Measurements from ENCODE around the gene TLE5. TPM values are rescaled to one million over a fixed set of nuclear protein-coding genes. Genes with fewer than 3 reads are reported as not detected.

Gene TLE5
- polyA plus RNA-seq, 1 experiment: 579 TPM

DNA sequence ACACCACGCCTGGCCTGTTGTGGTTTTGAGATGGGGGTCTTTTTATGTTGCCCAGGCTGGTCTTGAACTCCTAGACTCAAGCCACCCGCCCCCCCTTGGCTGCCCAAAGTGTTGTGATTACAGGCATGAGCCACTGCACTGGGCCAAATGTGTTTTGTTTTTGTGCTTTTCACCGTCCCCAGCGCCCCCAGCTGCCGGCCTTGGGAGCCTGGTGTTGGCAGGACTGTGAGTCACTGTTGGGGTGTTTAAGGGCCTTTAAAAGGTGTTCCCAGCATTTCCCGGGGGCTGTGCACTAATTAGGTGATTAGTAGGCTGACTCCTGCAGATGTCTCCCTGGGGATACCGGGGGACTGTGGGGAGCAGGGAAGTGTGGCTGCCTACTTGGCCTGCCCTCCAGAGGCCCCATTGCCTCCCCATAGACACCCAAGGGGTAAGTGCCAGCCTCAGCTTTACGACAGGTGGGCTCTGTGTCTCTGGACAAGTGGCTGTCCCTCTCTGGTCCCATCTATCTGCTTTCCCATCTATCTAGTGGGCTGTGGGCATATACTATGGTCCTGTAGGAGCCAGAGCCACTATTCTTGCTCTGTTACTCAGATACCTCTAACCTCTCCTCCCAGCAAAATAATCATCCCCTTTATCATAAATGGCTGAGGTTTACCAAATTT lies 11.8 kb upstream of the TLE5 start:
- TF ChIP-seq, protein P1, sequence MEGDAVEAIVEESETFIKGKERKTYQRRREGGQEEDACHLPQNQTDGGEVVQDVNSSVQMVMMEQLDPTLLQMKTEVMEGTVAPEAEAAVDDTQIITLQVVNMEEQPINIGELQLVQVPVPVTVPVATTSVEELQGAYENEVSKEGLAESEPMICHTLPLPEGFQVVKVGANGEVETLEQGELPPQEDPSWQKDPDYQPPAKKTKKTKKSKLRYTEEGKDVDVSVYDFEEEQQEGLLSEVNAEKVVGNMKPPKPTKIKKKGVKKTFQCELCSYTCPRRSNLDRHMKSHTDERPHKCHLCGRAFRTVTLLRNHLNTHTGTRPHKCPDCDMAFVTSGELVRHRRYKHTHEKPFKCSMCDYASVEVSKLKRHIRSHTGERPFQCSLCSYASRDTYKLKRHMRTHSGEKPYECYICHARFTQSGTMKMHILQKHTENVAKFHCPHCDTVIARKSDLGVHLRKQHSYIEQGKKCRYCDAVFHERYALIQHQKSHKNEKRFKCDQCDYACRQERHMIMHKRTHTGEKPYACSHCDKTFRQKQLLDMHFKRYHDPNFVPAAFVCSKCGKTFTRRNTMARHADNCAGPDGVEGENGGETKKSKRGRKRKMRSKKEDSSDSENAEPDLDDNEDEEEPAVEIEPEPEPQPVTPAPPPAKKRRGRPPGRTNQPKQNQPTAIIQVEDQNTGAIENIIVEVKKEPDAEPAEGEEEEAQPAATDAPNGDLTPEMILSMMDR (IDR thresholded peaks at IDR 0.05; ENCODE audit: insufficient read depth, low read depth, low read length): peak; percentile 37
- no peak for DNase-seq (ENCODE audit: low read depth)
- POLR2A ChIA-PET: no interaction called here

DNA sequence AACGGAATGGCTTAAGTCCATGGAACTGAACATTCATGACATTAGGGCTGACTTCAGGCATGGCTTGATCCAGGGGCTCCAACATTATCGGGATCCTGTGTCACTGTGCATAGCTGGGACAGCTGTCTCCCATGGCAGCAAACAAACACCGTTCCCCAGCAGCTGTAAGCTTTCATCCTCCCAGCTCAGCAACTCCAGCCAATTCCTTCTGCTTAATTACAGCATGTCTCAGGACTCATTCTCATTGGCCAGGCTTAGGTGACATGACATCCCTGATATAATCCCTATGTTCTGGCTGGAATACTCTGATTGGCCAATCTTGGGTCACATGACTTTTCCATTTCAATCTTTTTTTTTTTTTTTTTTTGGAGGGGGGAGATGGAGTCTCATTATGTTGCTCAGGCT lies 10.9 kb upstream of the TLE5 start:
- CTCF ChIA-PET: interaction anchor here (0.6 to 4.7 kb wide), 7 partner anchors 13 to 186 kb away, joined by 3 to 24 read pairs (median 4); no protein-coding TSS in a partner anchor
- DNase-seq (ENCODE audit: low read depth): no peak
- TF ChIP-seq, protein P1 (IDR thresholded peaks at IDR 0.05; ENCODE audit: insufficient read depth, low read depth, low read length): no peak
- H3K27me3 ChIP-seq (ENCODE audit: control insufficient read depth, insufficient read depth, low read length): no peaks in the 10 kb centered on the region
- no peaks in the 10 kb centered on the region for H3K36me3 ChIP-seq (ENCODE audit: control insufficient read depth, insufficient read depth, low read length)
- POLR2A ChIA-PET: no interaction called here
- no peak overlapping the region for H3K4me3 ChIP-seq (ENCODE audit: low read depth, low read length)

More for the DNA sequence above, 11.8 kb upstream of the TLE5 start:
- no peaks in the 10 kb centered on the region for H3K36me3 ChIP-seq (ENCODE audit: control insufficient read depth, insufficient read depth, low read length)
- no peaks in the 10 kb centered on the region for H3K27me3 ChIP-seq (ENCODE audit: control insufficient read depth, insufficient read depth, low read length)
- H3K4me3 ChIP-seq (ENCODE audit: low read depth, low read length): no peak overlapping the region
- CTCF ChIA-PET: interaction anchor here (1.2 to 4.7 kb wide), 5 partner anchors 18 to 187 kb away, joined by 4 to 42 read pairs (median 12); no protein-coding TSS in a partner anchor

DNA sequence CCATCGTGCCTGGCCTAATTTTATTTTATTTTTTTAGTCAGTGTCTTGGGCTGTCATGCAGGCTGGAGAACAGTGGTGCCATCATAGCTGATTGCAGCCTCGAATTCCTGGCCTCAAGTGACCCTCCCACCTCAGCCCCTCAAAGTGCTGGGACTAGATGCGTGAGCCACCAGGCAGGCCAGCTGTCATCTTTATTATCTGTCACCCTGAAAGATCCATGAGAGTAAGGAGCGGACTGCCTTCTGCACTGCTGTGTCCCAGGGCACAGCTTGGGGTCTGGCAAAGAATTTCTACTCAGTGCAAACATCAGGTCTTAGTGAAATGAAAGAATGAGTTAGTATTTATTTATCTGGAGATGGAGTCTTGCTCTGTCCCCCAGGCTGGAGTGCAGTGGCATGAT lies 9.5 kb upstream of the TLE5 start:
- no peak for DNase-seq (ENCODE audit: low read depth)
- TF ChIP-seq, protein P1 (IDR thresholded peaks at IDR 0.05; ENCODE audit: insufficient read depth, low read depth, low read length): no peak
- Histone ChIP-seq H3K27me3 (ENCODE audit: control insufficient read depth, insufficient read depth, low read length) (no peaks in the 10 kb centered on the region), H3K4me3 (ENCODE audit: low read depth, low read length) (no peak overlapping the region), H3K36me3 (ENCODE audit: control insufficient read depth, insufficient read depth, low read length) (no peaks in the 10 kb centered on the region)
- ChIA-PET POLR2A (no interaction called here), CTCF (interaction anchor here (2.0 kb wide), 1 partner anchor 55 kb away, joined by 7 read pairs; no protein-coding TSS in a partner anchor)

DNA sequence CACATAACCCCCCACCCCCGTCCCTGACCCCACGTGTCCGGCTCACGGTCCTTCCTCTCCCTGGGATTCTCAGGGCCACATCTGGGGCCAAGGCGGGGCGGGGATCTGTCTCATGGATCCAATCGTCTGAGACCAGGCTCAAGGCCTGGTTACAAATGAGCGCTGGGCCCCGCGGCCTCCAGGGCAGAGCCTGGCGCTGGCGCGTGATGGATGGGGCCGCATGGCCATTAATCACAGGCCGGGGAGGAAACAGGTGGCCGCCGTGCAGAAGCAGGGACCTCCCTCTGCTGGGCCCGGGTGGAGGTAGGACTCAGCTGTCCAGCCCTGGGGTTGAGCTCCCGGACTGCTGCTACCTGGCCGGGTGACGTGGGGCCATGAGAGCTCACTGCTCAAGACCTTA lies 5.8 kb upstream of the TLE5 start:
- no peak for DNase-seq (ENCODE audit: low read depth)
- ChIA-PET CTCF (interaction anchor here (1.3 kb wide), 1 partner anchor 58 kb away, joined by 3 read pairs; no protein-coding TSS in a partner anchor), POLR2A (no interaction called here)
- no peaks in the 10 kb centered on the region for H3K36me3 ChIP-seq (ENCODE audit: control insufficient read depth, insufficient read depth, low read length)
- no peak overlapping the region for H3K4me3 ChIP-seq (ENCODE audit: low read depth, low read length)
- no peaks in the 10 kb centered on the region for H3K27me3 ChIP-seq (ENCODE audit: control insufficient read depth, insufficient read depth, low read length)
- TF ChIP-seq, protein P1 (IDR thresholded peaks at IDR 0.05; ENCODE audit: insufficient read depth, low read depth, low read length): no peak

DNA sequence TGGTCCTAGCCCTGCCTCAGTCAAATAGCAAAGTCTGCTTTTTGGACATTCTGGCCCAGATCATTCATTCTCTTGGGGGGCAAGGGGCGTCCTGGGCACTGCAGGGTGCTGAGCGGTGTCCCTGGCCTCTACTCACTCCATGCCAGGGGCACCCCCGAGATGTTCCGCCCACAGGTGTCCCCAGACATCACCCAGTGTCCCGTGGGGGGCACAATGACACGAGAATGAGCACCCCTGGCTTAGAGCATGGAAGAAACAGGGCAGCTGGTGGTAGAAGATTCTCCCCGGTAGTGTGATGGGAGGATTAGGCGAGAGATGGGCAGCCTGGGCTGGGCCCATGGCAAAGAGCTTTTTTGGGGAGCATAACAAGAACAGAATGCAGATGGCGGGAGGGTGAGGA lies 5.3 kb upstream of the TLE5 start:
- CTCF ChIA-PET: interaction anchor here (3.1 kb wide), 1 partner anchor 8 kb away, joined by 11 read pairs; no protein-coding TSS in a partner anchor
- TF ChIP-seq, protein P1 (IDR thresholded peaks at IDR 0.05; ENCODE audit: insufficient read depth, low read depth, low read length): no peak
- H3K27me3 ChIP-seq (ENCODE audit: control insufficient read depth, insufficient read depth, low read length): no peaks in the 10 kb centered on the region
- H3K4me3 ChIP-seq (ENCODE audit: low read depth, low read length): no peak overlapping the region
- no peak for DNase-seq (ENCODE audit: low read depth)
- no peaks in the 10 kb centered on the region for H3K36me3 ChIP-seq (ENCODE audit: control insufficient read depth, insufficient read depth, low read length)
- POLR2A ChIA-PET: no interaction called here
